Upper lobe of right lung (tissue), 1 donor: Measurements from ENCODE around the gene COQ4. TPM values are rescaled to one million over a fixed set of nuclear protein-coding genes. Genes with fewer than 3 reads are reported as not detected.

Experiments used
- ATAC-seq: fragments of 200-7000 bp; cut with Tn5 transposase; one replicate; pipeline ENCODE4 v1.9.1; 2020; ENCODE audit warnings: mild to moderate bottlenecking, moderate library complexity
- DNase-seq: peaks from one replicate; pipeline ENCODE4 v3.0.0-alpha.2; 2020
- H3K27ac ChIP-seq: fragments of 200-600 bp; one replicate; pipeline ENCODE4 v1.8.0; 2022
- H3K27me3 ChIP-seq: fragments of 200-600 bp; one replicate; pipeline ENCODE4 v1.8.0; 2022; ENCODE audit warnings: mild to moderate bottlenecking
- H3K36me3 ChIP-seq: fragments of 200-600 bp; one replicate; pipeline ENCODE4 v1.8.0; 2022
- H3K4me1 ChIP-seq: fragments of 200-600 bp; one replicate; pipeline ENCODE4 v1.8.0; 2022
- H3K4me3 ChIP-seq: fragments of 200-600 bp; one replicate; pipeline ENCODE4 v1.8.0; 2022; ENCODE audit warnings: mild to moderate bottlenecking
- H3K9me3 ChIP-seq: fragments of 200-600 bp; one replicate; pipeline ENCODE4 v1.8.0; 2022
- intact Hi-C: fragments of 100-400 bp; cut with DNase I; formaldehyde crosslinking; loops from one replicate; pipeline ENCODE4 v1.11.0; 2022
- total RNA-seq: library from RNA; stranded (reverse); fragmentation: NEBNext Ultra II Directional; extraction: Animal tissue kit (Norgen Biotek cat#: 25700); gene quantifications from one replicate; pipeline ENCODE4 v1.2.1, GENCODE V29; 2021
- TF ChIP-seq, protein P1 (sequence below): fragments of 200-600 bp; IDR thresholded peaks from one replicate; pipeline ENCODE4 v1.8.0; 2022; ENCODE audit warnings: antibody characterized with exemption
- donor health status: DM: no; HTN: yes; CAD: no; lungs with severe emphysema.

Gene COQ4
- total RNA-seq, 1 donor from 2014 or later, result 31.0 TPM

DNA sequence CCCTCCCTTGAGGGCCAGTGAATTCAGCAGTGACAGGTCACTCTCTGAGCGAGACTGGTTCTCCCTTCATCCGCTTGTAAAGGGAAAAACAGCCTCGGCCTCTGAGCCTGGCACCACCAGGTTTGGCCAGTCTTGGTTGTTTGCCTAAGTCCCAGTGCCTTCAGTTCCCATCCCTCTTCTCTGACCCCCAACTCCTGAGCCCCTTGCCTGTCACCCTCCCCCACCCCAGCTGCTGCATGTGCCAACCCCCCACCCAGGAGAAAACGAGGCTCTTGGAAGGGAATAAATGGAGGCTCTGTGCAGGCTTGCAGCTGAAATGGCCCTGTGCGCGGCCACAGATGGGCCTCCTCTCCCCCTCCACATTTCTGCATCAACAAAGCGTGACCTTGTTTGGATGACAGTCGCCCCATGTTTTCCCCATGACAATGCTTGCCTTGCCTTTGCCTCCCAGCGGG lies 51.6 kb downstream of the COQ4 start:
- Histone ChIP-seq H3K4me1 (peaks cover 18% of the 10 kb centered on the region), H3K27me3 (no peaks in the 10 kb centered on the region), H3K27ac (no peak overlapping the region), H3K9me3 (no peaks in the 10 kb centered on the region), H3K4me3 (no peak overlapping the region), H3K36me3 (peaks cover 31% of the 10 kb centered on the region)
- intact Hi-C loops, result no loop called here
- DNase-seq (no peak), ATAC-seq (no peak)
- TF ChIP-seq, protein P1, sequence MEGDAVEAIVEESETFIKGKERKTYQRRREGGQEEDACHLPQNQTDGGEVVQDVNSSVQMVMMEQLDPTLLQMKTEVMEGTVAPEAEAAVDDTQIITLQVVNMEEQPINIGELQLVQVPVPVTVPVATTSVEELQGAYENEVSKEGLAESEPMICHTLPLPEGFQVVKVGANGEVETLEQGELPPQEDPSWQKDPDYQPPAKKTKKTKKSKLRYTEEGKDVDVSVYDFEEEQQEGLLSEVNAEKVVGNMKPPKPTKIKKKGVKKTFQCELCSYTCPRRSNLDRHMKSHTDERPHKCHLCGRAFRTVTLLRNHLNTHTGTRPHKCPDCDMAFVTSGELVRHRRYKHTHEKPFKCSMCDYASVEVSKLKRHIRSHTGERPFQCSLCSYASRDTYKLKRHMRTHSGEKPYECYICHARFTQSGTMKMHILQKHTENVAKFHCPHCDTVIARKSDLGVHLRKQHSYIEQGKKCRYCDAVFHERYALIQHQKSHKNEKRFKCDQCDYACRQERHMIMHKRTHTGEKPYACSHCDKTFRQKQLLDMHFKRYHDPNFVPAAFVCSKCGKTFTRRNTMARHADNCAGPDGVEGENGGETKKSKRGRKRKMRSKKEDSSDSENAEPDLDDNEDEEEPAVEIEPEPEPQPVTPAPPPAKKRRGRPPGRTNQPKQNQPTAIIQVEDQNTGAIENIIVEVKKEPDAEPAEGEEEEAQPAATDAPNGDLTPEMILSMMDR, result no peak

DNA sequence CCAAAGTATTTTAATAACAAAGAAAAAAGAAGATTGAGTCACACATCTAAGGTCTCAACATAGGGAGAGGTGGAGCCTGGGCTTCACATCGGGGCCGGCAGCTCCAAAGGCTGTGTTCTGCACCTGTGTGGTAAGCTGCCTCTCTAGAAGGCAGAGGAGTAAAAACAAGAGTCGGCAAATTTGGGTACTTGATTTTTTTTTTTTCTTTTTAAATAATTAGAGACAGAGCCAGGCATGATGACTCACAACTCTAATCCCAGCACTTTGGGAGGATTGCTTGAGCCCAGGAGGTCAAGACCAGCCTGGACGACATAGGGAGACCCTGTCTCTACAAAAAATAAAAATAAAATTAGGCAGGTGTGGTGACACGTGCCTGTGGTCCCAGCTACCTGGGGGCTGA lies 53.2 kb downstream of the COQ4 start:
- Histone ChIP-seq H3K9me3 (no peaks in the 10 kb centered on the region), H3K36me3 (peaks cover 42% of the 10 kb centered on the region), H3K4me1 (peaks cover 13% of the 10 kb centered on the region), H3K27me3 (no peaks in the 10 kb centered on the region), H3K27ac (no peak overlapping the region), H3K4me3 (no peak overlapping the region)
- intact Hi-C loops, result no loop called here
- DNase-seq, result no peak
- TF ChIP-seq, protein P1, result no peak
- no peak for ATAC-seq

DNA sequence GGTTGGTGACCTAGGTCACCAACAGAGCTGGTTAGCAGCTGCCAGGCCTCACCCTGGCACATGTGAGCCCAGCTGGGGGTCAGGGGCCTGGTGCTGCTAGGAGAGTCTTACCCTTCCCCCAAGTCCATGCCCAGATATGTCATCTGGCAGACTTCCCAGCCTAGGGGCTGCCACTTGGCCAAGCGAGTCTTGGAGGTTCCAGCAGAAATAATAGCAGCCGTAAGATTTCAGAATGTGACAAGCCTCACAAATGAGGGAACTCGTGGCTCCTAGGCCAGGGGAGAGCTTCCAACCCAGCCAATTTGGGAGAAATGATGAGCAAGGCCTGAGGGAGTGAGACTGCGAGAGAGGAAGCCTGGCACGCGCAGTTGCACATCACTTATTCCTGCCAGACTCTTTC lies 59.6 kb downstream of the COQ4 start:
- Histone ChIP-seq H3K27me3 (no peaks in the 10 kb centered on the region), H3K9me3 (no peaks in the 10 kb centered on the region), H3K4me3 (no peak overlapping the region), H3K4me1 (no peaks in the 10 kb centered on the region), H3K27ac (no peak overlapping the region), H3K36me3 (peaks cover 60% of the 10 kb centered on the region)
- no peak for DNase-seq
- no peak for ATAC-seq
- TF ChIP-seq, protein P1, result no peak
- intact Hi-C loops, result no loop called here

DNA sequence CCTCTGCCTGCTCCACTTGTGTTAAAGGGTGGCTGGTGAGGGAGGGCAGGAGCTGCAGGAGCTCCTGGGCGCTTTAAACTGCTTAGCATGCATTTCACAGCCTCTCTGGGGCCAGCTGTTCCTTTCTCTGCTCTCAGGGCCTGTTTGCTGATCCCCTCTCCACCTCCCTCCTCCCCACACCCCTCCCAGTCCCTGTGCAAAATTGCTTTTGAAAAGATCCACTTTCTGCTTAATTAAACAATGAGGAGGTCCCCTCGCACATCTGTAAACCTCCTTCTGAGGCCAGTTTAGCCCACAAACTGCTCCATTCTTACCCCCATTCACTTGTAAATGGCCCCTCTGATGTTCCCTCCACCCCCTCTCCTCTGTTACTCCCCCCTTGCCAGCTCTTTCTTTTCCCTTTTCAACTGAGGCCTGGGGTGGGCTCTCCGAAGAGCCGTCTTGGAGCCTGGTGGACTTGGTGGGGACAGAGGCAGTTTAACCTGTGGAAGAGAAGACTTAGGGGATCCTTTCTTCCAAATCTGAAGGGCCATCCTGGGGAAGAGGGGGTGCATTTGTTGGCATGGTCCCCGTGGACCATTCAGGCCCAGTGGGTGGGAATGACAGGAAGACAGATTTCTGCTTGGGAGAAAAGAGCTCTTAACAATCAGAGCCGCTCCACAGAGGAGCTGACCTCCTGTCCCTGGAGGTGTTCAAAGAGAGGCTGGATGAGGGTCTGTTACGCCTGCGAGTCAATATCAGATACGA lies 60.5 kb downstream of the COQ4 start:
- H3K4me1 ChIP-seq, result no peaks in the 10 kb centered on the region
- peaks cover 64% of the 10 kb centered on the region for H3K36me3 ChIP-seq
- DNase-seq (no peak), ATAC-seq (no peak)
- H3K27me3 ChIP-seq, result no peaks in the 10 kb centered on the region
- no peaks in the 10 kb centered on the region for H3K9me3 ChIP-seq
- no peak overlapping the region for H3K4me3 ChIP-seq
- H3K27ac ChIP-seq, result no peak overlapping the region
- intact Hi-C loops, result no loop called here
- TF ChIP-seq, protein P1, result no peak

Other genes starting within 250 kb of the COQ4 start
- 35.1 TPM for gene PTGES2, start 195.1 kb upstream of the COQ4 start, total RNA-seq
- gene LCN2, start 173.4 kb upstream of the COQ4 start, total RNA-seq, result 14.3 TPM
- 39.0 TPM for gene BBLN, start 162.6 kb upstream of the COQ4 start, total RNA-seq
- 107 TPM for gene CIZ1, start 131.3 kb upstream of the COQ4 start, total RNA-seq
- 5.2 TPM for gene DNM1, start 119.5 kb upstream of the COQ4 start, total RNA-seq
- 88.7 TPM for gene GOLGA2, start 46.8 kb upstream of the COQ4 start, total RNA-seq
- 18.9 TPM for gene SWI5, start 46.6 kb upstream of the COQ4 start, total RNA-seq
- 19.1 TPM for gene TRUB2, start 392 bp upstream of the COQ4 start, total RNA-seq
- gene SLC27A4, start 17.7 kb downstream of the COQ4 start, total RNA-seq, result 21.4 TPM
- gene URM1, start 48.5 kb downstream of the COQ4 start, total RNA-seq, result 56.5 TPM
- 14.0 TPM for gene CERCAM, start 98.0 kb downstream of the COQ4 start, total RNA-seq
- gene ODF2, start 133.2 kb downstream of the COQ4 start, total RNA-seq, result 17.3 TPM
- 21.8 TPM for gene GLE1, start 181.9 kb downstream of the COQ4 start, total RNA-seq
- 358 TPM for gene SPTAN1, start 229.7 kb downstream of the COQ4 start, total RNA-seq